GM19025 (cell line): Measurements from ENCODE around the gene MIEN1.
A peak's percentile ranks its signal among the peaks of the same experiment; 100 is the strongest.
"Not testable (repeated sequence)": the region's sequence is repeated elsewhere in the genome, so short reads cannot be mapped to it uniquely, and the experiment has no call there.

ENCODE experiments used
- ATAC-seq: cut with Tn5 transposase; IDR thresholded peaks from one replicate; pipeline ENCODE4 v1.9.1; 2021; ENCODE audit warnings: mild to moderate bottlenecking, low read depth, moderate library complexity; ENCODE audit not compliant: unreplicated experiment

Gene MIEN1

GRCh38 chr17:39756380-39757079, 26.2 kb upstream of the MIEN1 start:
- ATAC-seq, result no peak

GRCh38 chr17:39755554-39756379, 25.4 kb upstream of the MIEN1 start:
- no peak for ATAC-seq

GRCh38 chr17:39754958-39755553, 24.7 kb upstream of the MIEN1 start:
- ATAC-seq, result no peak

- ATAC-seq, result peak; percentile 60
Observed at GRCh38 chr17:39754161-39754957, 24.0 kb upstream of the MIEN1 start.

- ATAC-seq, result peak; percentile 15
Observed at GRCh38 chr17:39753514-39754160, 23.3 kb upstream of the MIEN1 start.

- no peak for ATAC-seq
Observed at GRCh38 chr17:39752241-39752881, 22.0 kb upstream of the MIEN1 start.

- no peak for ATAC-seq
Observed at GRCh38 chr17:39751637-39752036, 21.3 kb upstream of the MIEN1 start.

- no peak for ATAC-seq
Observed at GRCh38 chr17:39751016-39751543, 20.7 kb upstream of the MIEN1 start.

- ATAC-seq, result no peak
Observed at GRCh38 chr17:39750131-39751015, 20.0 kb upstream of the MIEN1 start.

- ATAC-seq, result not testable (repeated sequence)
Observed at GRCh38 chr17:39748444-39749034, 18.2 kb upstream of the MIEN1 start.

- ATAC-seq, result no peak
Observed at GRCh38 chr17:39747745-39748144, 17.4 kb upstream of the MIEN1 start.

- ATAC-seq, result no peak
Observed at GRCh38 chr17:39746145-39746461, 15.8 kb upstream of the MIEN1 start.

- ATAC-seq, result no peak
Observed at GRCh38 chr17:39745335-39746144, 15.2 kb upstream of the MIEN1 start.

GRCh38 chr17:39744836-39745215, 14.5 kb upstream of the MIEN1 start:
- ATAC-seq, result no peak

GRCh38 chr17:39744075-39744835, 13.9 kb upstream of the MIEN1 start:
- no peak for ATAC-seq

- no peak for ATAC-seq
Observed at GRCh38 chr17:39742856-39743436, 12.6 kb upstream of the MIEN1 start.
